Germinal center (tissue), 1 donor: Measurements from ENCODE around the gene TULP1.
A peak's percentile ranks its signal among the peaks of the same experiment; 100 is the strongest.
"Not testable (repeated sequence)": the region's sequence is repeated elsewhere in the genome, so short reads cannot be mapped to it uniquely, and the experiment has no call there.

Source experiments
- DNase-seq: peaks from one replicate; pipeline ENCODE4 v3.0.0; 2012; ENCODE audit warnings: mixed read lengths, low spot score

TULP1 gene

GRCh38 chr6:35512740-35513139 lies at the start of gene TULP1:
TULP1 (minus strand) TSS chr6:35512896; CDS start chr6:35512858, 38 bp downstream.
- DNase-seq: no peak

GRCh38 chr6:35562060-35562459 lies 49.4 kb upstream of the TULP1 start:
- DNase-seq: no peak

- DNase-seq: no peak
Measured at GRCh38 chr6:35561113-35561512, 48.4 kb upstream of the TULP1 start.

GRCh38 chr6:35558571-35558970 lies 45.9 kb upstream of the TULP1 start:
- no peak for DNase-seq

- DNase-seq: no peak
Measured at GRCh38 chr6:35557239-35557638, 44.5 kb upstream of the TULP1 start.

GRCh38 chr6:35554811-35555210 lies 42.1 kb upstream of the TULP1 start:
- DNase-seq: no peak

- DNase-seq: no peak
Measured at GRCh38 chr6:35553315-35553714, 40.6 kb upstream of the TULP1 start.

GRCh38 chr6:35552285-35552917 lies 39.7 kb upstream of the TULP1 start:
- peak; percentile 33 for DNase-seq

GRCh38 chr6:35550437-35550836 lies 37.7 kb upstream of the TULP1 start:
- no peak for DNase-seq

- DNase-seq: no peak
Measured at GRCh38 chr6:35547676-35548075, 35.0 kb upstream of the TULP1 start.

GRCh38 chr6:35544769-35545361 lies 32.2 kb upstream of the TULP1 start:
- no peak for DNase-seq

GRCh38 chr6:35543459-35544193 lies 30.9 kb upstream of the TULP1 start:
- no peak for DNase-seq

- DNase-seq: no peak
Measured at GRCh38 chr6:35541836-35542235, 29.1 kb upstream of the TULP1 start.

GRCh38 chr6:35539223-35539622 lies 26.5 kb upstream of the TULP1 start:
- no peak for DNase-seq

- DNase-seq: not testable (repeated sequence)
Measured at GRCh38 chr6:35535847-35536246, 23.2 kb upstream of the TULP1 start.

GRCh38 chr6:35534407-35535170 lies 21.9 kb upstream of the TULP1 start:
- DNase-seq: no peak

- DNase-seq: no peak
Measured at GRCh38 chr6:35533981-35534380, 21.3 kb upstream of the TULP1 start.

- DNase-seq: no peak
Measured at GRCh38 chr6:35532126-35532525, 19.4 kb upstream of the TULP1 start.

GRCh38 chr6:35524380-35525020 lies 11.8 kb upstream of the TULP1 start:
- DNase-seq: no peak

GRCh38 chr6:35522660-35523658 lies 10.3 kb upstream of the TULP1 start:
- peak; percentile 83 for DNase-seq

- no peak for DNase-seq
Measured at GRCh38 chr6:35522151-35522550, 9.5 kb upstream of the TULP1 start.
